NCI-H146 treated with DMSO at 0.1 percent for 48 hours (cell line): Measurements from ENCODE around the gene MTHFS.

Source experiments
- DNase-seq: peaks from one replicate; lab custom pipeline; 2025; ENCODE audit not compliant: unreplicated experiment; lab: John Stamatoyannopoulos, UW

Gene MTHFS

DNA sequence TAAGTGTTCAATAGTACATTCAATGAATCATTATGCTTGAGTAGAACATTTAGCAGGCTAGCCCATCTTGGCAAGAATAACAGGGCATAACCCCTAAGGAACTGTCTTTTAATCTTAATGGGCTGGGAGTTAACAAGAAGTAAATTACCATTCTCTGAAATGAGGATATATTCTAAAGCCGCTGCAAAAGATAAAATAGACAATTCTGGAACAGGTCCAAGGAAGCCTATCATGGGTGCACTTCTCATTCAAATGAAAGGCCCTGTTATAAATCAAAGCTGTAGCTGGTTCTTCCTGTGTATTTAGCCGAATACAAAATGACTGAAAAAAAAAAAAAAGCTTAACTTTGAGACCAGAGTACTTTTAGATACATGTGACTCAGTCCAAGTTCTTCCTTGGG is 15.6 kb downstream of the MTHFS start:
- DNase-seq = no peak

DNA sequence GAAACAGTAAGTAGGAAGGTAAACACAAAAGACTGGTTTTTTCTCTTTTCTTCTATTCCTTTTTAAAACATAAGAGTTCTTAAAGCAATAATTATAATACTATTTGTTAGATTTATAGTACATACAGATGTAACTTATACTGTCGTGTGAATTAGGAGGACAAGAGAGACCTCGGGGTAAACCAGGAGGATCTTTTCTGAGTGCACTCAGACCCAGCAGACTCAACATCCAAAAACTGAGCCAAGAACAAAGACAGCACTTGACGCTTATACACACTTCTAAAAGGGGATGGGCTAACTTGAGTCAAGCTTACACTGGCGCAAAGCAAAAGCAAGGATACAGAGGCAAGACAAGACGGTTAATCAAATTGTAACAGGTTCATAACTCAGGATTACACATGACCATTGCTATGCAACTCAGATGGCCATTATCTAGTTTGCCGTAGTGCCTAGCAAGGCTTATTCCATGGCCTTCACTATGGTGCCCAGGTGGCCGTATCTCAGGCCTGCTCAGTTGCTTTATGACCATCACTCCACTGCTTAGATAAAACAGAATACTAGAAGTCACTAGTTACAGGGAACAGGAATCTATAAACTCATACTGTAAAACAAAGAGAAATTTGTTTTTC is 18.6 kb downstream of the MTHFS start:
- DNase-seq = no peak

DNA sequence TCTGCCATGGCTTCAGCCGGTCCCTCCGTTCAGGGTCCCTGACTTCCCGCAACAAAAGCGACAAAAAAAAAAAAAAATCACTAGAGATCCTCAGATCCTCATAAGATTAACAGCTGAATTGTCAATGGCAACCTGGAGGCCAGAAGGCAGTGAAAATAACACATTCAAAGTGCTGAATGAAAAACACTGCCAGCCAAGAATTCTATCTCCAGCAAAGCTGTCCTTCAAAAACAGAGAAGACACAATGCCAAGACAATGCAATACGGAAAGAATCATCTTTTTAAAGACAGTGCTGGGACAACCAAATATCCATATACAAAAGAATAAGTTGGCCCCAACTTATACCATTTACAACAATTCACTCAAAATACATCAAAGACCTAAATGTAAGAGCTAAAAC is 21.6 kb downstream of the MTHFS start:
- no peak for DNase-seq

DNA sequence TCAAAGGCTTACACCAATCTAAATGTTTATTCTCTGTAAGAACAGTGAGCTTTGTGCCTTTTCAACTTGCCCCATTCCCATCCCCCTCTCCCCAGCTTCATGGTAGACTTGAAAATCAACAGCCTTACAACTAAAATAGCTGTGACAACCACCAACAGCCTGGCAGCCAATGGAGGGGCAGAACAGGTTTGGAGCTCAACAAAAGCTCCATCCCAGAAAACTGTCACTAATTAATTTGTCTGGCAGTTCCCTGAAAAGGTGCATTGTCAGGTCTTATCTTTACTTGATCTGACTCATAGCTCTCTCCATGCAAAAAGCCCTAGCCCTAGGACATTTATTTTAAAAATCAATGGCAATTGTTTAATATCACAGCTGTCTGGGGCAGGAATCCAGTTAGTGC is 22.6 kb downstream of the MTHFS start:
- DNase-seq = peak; percentile 81

DNA sequence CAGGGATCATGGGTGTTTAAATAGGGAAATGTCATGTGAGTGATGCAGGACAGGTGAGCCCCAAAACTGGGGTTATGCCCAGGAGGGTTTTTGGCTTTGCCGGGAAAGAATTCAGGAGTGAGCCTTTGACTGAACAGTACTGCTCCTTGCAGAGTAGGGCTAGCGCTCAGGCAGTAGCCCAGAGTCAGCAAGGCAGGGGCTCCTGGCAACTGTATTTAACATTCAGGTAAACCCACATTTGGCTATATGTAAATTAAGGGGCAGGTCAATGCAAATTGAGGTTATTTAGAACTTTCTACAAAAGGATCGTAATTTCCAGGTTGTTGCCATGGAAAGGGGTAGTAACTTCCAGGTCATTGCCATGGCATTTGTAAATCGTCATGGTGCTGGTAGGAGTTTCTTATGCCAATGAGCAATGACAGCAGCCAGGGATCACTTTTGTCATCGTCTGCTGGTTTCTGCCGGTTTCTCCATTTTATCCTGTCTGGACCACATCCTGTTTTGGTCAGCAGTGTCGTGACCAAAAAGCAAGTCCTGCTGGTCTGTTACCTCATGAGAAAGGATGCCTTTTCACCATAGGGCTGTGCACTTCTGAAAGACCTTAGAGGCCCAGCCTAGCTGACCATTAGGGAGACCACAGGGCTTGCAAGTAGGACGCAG is 24.3 kb downstream of the MTHFS start:
- DNase-seq = no peak

DNA sequence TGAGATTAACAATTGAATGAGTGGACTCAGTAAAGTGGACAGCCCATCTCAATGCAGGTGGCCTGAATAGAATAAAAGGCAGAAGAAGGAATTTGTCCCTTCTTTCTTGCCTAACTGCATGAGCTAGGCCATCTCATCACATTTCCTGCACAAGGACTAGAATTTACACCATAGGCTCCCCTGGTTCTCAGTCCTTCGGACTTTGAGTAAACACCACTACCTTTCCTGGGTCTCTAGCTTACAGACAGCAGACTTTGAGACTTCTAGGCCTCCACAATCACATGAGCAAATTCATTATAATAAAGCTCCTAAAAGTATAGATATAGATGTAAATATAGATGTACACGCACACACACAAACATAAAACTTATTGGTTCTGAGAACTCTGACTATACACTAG is 28.3 kb downstream of the MTHFS start:
- no peak for DNase-seq

DNA sequence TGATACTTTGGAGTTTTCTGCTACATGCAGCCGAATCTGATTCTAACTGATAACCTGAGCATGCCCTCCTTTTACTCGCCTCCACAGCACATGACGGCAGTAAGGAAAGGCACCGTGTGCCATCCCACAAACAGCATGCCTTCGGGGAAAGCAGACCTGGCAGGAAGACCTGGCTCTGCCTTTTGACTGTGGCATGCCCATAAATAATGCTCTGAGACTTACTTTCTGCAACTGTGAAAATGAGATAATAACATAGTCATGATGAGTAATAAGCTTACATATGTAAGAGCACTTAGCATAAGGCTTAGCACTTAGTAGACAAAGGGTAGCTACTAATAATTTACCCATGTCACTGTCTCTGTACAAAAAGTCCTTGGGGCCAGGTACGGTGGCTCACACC is 32.9 kb downstream of the MTHFS start:
- DNase-seq = no peak

DNA sequence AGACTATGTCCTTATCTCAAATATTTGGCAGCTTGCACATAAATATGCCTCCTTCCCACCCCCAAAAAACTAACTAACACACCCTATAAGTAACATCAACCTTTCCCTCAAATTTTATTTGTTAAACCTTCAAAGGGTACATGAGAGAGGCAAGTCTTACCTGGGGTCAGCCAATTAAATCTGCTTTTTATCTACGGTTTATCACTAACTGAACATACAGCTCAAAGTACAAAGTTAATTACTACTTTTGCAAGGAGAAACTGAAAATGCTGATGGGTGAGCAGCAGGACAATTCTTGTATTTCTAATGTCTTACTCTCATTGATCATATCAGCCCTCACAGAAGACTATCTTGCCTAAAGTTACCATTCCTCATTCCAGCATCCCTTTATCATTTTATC is 34.6 kb downstream of the MTHFS start:
- DNase-seq = no peak

DNA sequence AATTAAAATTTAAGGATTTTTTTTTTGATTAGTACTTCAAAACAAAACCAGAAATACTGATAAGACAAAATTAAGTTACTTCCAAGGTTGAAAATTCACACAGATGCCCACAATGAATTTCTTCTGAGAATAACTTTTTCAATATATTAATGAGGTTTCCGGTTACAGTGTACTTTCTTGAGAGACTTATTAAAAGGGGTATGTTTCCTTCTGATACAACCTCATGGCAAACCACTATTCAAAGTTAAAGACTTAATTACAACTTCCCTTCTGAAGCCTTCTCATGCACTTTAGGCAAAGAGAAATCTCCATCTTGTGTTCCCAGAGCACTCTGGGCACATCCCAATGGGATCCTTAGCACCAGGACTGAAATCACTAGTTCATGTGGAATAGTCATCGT is 36.2 kb downstream of the MTHFS start:
- no peak for DNase-seq

DNA sequence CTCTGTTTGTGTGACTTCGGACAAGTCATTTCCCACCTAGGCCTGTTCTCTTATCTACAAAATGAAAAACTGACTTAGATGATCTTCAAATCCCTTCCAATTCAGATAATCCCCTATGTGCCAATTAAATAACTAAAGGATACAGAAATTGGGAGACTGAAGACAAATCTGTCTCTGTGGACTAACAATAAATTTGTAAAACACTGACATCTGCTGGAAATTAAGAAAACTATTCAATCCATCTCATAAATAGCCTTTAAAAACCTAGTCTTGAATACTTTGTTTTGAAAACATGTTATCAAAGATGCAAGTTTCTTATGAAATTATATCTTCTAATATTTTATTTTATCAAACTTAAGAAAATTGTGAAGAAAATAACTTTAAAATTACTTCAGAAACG is 38.3 kb downstream of the MTHFS start:
- no peak for DNase-seq

DNA sequence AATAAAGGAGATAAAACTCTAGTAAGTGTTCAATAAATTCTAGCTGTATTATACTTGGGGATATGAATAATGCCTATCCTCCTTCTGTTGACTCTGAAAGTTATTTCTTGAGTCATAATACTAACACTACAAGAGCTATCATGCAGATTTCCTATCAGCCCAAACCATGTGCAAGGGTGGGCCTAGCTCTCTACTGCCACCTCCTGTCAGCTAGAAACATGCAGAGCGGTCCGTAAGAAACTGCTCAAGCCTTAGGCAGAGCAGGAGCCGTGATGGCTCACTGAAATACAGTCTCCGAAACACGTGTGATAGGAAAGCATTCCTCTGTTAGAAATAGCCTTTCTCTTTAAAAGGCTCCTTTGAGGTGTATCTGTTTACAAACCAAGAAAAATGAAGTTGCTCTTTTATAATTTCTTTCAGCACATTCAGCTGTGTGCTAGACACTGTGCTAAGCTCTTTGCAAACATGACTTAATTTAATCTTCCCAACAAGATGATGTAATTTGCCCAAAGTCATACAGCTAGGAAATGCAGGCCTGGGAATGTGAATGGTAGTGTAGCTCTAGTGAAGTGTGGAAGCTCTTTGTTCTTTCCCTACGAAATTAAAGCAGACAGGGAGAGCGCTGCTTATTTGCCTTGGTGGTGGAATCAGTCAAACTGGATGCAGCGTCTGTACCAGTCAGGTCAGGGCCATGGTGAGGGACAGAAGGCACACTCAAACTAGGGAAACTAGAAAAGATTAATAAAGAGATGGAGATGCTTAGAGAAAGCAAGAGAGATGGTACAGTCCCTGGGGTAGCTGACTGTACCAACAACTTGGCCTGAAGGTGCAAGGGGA is 43.1 kb downstream of the MTHFS start:
- DNase-seq = peak; percentile 10

DNA sequence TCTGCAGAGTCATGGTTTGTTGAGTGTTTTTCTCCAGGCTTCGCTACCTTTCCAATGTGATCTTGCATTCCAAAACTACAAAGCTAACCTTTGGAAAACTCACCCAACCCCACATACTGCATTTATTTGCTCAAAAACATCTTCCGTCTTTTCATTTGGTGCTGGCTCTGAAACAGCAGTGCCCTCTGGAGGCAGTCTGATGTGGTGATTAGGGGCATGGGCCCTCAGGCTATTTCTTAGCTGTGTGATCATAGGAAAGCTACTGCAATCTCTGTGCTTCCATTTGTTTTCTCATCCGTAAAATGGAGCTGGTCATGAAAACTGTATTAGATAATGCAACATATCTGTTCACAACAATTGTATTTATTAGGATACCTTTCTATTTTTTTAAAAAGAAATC is 47.0 kb downstream of the MTHFS start:
- no peak for DNase-seq

DNA sequence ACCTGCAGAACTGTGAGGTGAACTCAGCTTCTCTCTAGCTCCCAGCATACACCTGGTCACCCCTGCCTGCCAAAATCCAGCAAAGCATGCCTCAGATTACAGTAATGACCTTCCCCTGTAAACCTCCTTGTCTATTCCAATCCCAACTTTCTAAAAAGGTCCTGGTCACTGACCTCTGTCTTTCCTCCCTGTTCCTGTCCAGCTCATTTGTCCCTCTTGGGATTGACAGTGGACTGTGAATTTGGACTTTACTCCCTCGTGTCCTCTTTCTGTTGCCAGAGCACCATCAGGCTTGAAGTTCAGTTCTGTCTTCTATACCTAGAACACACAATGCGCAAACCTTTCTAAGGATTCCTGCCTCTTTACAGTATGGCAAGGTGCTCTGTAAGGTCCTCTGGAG is 50.3 kb downstream of the MTHFS start:
- DNase-seq = no peak

DNA sequence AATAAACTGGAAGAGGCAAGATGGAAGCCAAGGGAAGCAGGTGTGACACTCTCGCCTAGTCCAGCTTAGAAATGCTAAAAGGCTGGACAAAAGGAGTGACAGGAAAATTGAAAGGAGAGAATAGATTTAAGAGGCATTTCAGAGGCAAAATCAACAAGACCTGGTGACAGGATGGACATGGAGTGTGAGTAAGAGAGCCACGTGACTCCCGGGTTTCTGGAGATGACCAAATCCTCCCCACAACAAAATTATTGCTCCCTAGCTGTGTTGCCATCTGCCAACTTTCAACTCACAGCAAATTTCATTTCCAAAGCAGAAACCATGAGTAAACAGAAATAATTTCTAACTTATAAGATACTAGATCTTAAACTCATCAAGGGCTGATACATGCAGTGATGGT is 52.6 kb downstream of the MTHFS start:
- no peak for DNase-seq

DNA sequence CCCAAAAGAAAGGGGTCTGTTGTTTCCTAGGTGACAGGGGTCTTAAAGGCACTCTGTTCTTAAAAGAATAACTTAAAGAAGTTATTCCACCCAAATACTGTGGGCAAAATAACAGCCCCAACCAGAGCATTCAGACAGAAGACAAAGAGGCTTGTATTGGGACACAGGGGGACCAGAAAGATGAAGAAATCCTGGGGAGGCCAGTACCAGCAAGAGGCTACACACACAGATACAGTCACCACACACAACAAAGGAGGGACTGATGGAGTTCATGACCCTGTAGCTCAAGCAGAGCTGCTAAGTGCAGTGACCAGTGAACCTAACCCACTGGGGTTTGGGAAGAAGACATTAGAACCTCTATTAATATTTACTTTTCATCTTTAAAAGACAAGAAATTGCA is 59.0 kb downstream of the MTHFS start:
- DNase-seq = no peak

DNA sequence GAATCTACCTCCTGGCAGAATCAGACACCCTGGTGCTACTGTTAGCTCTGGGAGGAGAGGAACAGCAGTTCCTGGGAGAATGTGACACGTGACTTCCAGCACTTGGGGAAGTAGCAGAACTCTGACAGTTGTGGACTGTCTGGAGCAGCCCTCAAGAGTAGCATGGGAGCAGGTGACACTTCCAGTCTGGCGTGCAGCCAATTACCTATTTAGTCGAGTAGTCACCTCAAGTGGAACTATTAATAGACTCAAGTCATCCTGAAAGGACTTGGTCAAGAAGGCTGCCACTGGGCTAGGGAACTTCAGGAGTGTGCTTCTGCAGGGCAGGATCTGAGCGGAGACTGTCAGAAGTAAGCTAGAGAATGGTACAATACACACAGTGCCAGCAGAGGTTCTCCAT is 62.3 kb downstream of the MTHFS start:
- DNase-seq = no peak

DNA sequence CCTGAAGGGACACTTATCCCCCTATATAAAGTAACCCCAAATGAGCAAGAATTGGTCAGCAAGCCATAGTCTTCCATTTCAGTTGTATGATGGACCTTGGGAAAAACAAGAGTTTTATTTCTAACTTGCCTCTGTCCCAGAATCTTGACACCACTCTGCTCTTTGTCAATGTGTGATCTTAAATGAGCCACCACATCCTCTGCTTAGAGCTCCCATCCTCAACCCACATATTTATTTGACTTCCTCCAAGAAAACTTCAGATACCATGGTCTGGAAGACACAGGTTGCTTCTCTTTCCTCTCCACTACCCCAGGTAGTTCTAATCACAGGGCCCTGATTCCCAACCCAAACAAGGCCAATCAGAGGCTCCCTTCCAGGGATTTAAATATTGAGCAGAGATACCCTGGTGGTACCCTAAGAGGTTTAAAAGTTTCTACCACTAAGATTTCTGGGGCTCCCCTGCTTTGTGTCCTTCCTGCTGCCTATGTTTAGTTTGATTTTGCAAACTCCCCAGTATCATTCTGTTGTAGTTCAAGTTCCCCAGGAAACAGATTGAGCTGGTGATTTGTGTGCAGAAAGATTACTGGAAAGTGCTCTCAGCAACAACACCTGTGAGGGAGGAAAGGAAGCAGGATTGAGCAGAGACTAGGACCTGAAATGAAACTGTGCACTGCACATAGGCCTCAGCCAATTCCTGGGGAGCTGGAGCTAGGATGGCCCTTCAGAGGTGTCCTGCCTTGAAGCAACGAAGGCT is 64.3 kb downstream of the MTHFS start:
- DNase-seq = no peak

DNA sequence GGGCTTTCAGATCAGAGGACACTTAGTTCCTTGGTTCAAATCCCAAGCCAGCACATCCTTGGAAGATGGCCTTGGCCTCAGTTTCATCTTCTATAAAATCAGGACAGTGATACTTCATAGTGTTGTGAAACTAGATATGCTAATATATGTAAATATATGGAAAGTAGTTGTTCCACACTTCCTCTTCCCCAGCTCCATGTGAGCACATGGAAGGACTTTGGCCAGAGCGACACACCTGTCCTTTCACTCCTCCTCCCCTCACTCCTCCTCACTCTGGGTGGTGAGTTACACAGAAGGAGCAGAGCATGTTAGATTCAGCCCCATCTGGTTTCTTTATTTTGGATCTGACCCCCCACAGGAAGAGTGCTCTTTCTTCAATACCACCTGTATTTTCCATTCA is 65.2 kb downstream of the MTHFS start:
- DNase-seq = no peak

DNA sequence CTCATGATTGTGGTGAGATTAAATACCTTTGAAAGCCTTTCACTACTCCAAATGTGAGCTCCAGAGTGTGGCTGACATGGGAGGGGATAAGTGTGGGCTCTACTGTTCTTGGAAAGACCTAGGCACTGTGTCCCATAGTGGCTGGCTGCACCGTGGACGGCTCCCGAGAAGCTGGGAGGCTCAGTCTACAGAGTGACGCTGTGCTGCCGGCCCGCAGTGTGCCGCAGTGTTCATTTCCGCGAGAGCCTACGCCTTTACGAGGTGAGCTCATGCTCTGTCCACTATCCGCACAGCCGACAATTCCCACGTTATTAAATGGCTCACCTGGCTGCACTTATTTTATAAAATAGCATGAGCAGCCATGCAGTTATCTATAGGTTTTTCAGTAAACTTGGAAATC is 66.9 kb downstream of the MTHFS start:
- no peak for DNase-seq

DNA sequence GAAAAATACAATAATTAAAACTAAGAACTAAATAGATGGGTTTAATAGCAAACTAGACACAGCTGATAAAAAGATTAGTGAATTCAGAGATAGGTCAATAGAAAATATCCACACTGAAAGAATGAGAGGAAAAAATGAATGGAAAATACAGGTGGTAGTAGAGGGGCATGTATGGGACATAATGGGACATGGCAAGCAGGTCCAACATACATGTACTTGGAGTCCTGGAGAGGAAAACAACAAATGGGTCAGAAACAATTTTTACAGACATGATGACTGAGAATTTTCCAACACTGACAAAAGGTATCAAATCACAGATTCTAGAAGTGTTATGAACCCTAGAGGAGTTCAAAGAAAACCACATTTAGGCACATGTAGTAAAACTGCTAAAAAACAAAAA is 68.4 kb downstream of the MTHFS start:
- DNase-seq = no peak

DNA sequence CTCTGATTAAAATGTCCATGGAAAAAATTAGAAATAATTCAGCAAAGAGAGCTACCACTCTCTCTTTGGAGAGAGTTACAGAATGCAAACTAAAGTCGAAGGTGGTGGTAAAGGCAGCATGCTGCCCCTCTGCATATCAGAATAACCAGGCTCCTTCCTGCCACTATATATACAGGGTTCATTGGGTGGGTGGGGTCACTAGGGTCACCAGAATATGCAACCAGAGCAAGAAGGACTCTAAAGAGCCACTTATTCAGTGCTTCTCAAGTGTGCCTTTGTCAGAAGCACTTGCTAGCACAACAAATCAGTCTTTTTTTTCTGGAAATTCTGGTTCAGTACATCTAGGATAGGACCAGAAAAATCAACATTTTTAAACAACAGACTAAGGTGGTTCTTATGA is 70.0 kb downstream of the MTHFS start:
- no peak for DNase-seq
